Endodermal cell (in vitro differentiated cells): ENCODE results near the gene STRA6. TPM values are rescaled to one million over a fixed set of nuclear protein-coding genes. Genes with fewer than 3 reads are reported as not detected.

Source experiments
- DNase-seq: peaks from one replicate; pipeline ENCODE4 v3.0.0-alpha.2; 2017
- H3K27ac ChIP-seq: 2 replicates; pipeline ENCODE4 v1.5.1; 2013; ENCODE audit warnings: mild to moderate bottlenecking, low read depth, low read length, moderate library complexity
- H3K27me3 ChIP-seq: 2 replicates; pipeline ENCODE4 v1.6.1; 2013; ENCODE audit warnings: mild to moderate bottlenecking, low read length, moderate library complexity; ENCODE audit not compliant: insufficient read depth, control insufficient read depth, poor library complexity, severe bottlenecking
- H3K36me3 ChIP-seq: 2 replicates; pipeline ENCODE4 v1.7.0; 2013; ENCODE audit warnings: mild to moderate bottlenecking, low read length, moderate library complexity; ENCODE audit not compliant: control insufficient read depth, insufficient read depth
- H3K4me1 ChIP-seq: one replicate; pipeline ENCODE4 v1.7.0; 2013; ENCODE audit warnings: low read length; ENCODE audit not compliant: control insufficient read depth, insufficient read depth
- H3K4me3 ChIP-seq: 2 replicates; pipeline ENCODE4 v1.5.1; 2013; ENCODE audit warnings: mild to moderate bottlenecking, low read length, moderate library complexity
- H3K9ac ChIP-seq: 2 replicates; pipeline ENCODE4 v1.6.1; 2013; ENCODE audit warnings: mild to moderate bottlenecking, low read length, moderate library complexity; ENCODE audit not compliant: poor library complexity, severe bottlenecking; ENCODE audit errors: extremely low read depth
- H3K9me3 ChIP-seq: 2 replicates; pipeline ENCODE4 v1.6.1; 2013; ENCODE audit warnings: mild to moderate bottlenecking, low read length, moderate library complexity; ENCODE audit not compliant: control insufficient read depth
- H3K27ac Mint-ChIP-seq: 2 replicates; pipeline ENCODE4 v1.8.0; 2020; ENCODE audit warnings: mixed read lengths
- H3K27me3 Mint-ChIP-seq: 2 replicates; pipeline ENCODE4 v1.8.0; 2021; ENCODE audit warnings: mild to moderate bottlenecking, mixed read lengths; ENCODE audit not compliant: insufficient read depth
- H3K36me3 Mint-ChIP-seq: 2 replicates; pipeline ENCODE4 v1.8.0; 2020; ENCODE audit warnings: low read depth, mixed read lengths
- H3K4me1 Mint-ChIP-seq: 2 replicates; pipeline ENCODE4 v1.8.0; 2020; ENCODE audit warnings: mixed read lengths
- H3K4me3 Mint-ChIP-seq: 2 replicates; pipeline ENCODE4 v1.8.0; 2020; ENCODE audit warnings: mild to moderate bottlenecking, moderate library complexity, mixed read lengths
- H3K9me3 Mint-ChIP-seq: 2 replicates; pipeline ENCODE4 v1.8.0; 2020; ENCODE audit warnings: mild to moderate bottlenecking, mixed read lengths
- CTCF ChIP-seq: fragments of 200-600 bp; sonication (generic); conservative IDR thresholded peaks from 2 replicates; pipeline ENCODE4 v1.5.0; 2021; ENCODE audit warnings: antibody characterized with exemption, mild to moderate bottlenecking
- WGBS, 2 experiments: methylation state at CpG; one replicate each; pipeline versions ENCODE4 v1.1.5 to v1.1.7; 2013; ENCODE audit warnings: missing lambda C conversion rate in 2 of 2, mixed read lengths in 1 of 2; ENCODE audit not compliant: insufficient coverage in 1 of 2, insufficient read length in 1 of 2; 5-methylcytosine and 5-hydroxymethylcytosine counted together
- total RNA-seq, 2 donors: library from RNA; stranded (reverse); fragmentation: NEBNext Ultra II Directional in 1 of 2; extraction: Animal tissue kit (Norgen Biotek cat#: 25700) in 1 of 2; gene quantifications; 2 replicates in 1 of 2; 3 replicates in 1 of 2; pipeline ENCODE4 v1.2.1, GENCODE V29; 2021

Gene STRA6
- total RNA-seq, 2 donors from 2014 or later = 18.2 to 26.2 TPM

GRCh38 chr15:74155766-74156417, 46.7 kb downstream of the STRA6 start:
- no peak for TF ChIP-seq CTCF
- Histone ChIP-seq H3K27ac (no peak overlapping the region), H3K9ac (no peak overlapping the region), H3K27me3 (no peaks in the 10 kb centered on the region), H3K4me3 (no peak overlapping the region), H3K4me1 (no peaks in the 10 kb centered on the region), H3K36me3 (no peaks in the 10 kb centered on the region), H3K9me3 (no peaks in the 10 kb centered on the region)
- Mint-ChIP-seq H3K27ac (no peak overlapping the region), H3K27me3 (peaks cover 2% of the 10 kb centered on the region), H3K36me3 (no peaks in the 10 kb centered on the region), H3K4me1 (peaks cover 8% of the 10 kb centered on the region), H3K9me3 (no peaks in the 10 kb centered on the region), H3K4me3 (no peak overlapping the region)
- peak; percentile 41 for DNase-seq
- WGBS, 2 experiments = 85 to 98% methylated on average over 9 to 14 of the region's 14 CpGs

DNA sequence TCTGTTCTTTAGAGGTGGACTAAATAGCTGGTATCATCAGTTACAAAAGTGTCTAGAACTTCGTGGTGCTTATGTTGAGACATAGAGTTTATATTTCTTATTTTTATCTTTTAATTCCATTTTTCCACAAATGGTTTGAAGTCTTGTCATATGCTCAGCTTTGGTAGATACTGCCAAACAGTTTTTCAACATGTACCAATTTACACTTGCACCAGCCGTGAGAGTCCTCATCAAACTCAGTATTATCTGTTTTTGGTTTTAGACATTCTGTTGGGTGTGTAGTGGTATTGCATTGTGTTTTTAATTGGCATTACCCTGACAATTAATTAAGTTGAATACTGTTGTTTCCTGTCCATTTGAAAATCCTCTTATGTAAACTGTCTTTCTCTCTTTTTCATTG, 55.5 kb downstream of the STRA6 start:
- Mint-ChIP-seq H3K4me3 (no peak overlapping the region), H3K4me1 (peaks cover 2% of the 10 kb centered on the region), H3K9me3 (no peaks in the 10 kb centered on the region), H3K27ac (no peak overlapping the region), H3K36me3 (no peaks in the 10 kb centered on the region), H3K27me3 (peaks cover 11% of the 10 kb centered on the region)
- Histone ChIP-seq H3K27ac (no peak overlapping the region), H3K9me3 (peaks cover 6% of the 10 kb centered on the region), H3K4me3 (no peak overlapping the region), H3K9ac (no peak overlapping the region), H3K27me3 (no peaks in the 10 kb centered on the region), H3K36me3 (no peaks in the 10 kb centered on the region), H3K4me1 (no peaks in the 10 kb centered on the region)
- DNase-seq = no peak
- 100% methylated on average over 1 of the region's 2 CpGs; no CpG with 5 or more reads in 1 of the 2 experiments for WGBS, 2 experiments
- TF ChIP-seq CTCF = no peak

DNA sequence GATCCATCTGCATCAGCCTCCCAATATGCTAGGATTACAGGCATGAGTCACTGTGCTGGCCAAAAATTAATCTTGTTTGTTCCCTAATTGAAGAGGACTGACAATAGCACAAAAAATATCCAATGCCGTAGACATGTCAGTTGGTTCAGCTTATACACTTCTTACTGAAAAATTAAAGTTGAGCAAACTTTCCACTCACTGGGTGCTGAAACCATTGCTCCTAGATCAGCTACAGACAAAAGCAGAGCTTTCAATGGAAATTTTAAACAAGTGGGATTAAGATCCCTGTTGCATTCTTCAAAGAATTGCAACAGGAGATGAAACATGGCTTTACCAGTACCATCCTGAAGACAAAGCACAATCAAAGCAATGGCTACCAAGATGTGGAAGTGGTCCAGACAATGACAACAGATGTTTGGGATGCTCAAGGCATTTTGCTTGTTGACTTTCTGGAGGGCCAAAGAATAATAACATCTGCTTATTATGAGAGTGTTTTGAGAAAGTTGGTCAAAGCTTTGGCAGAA, 56.2 kb downstream of the STRA6 start:
- no peaks in the 10 kb centered on the region for H3K4me1 ChIP-seq
- WGBS, 2 experiments = 94 to 100% methylated on average over 1 of the region's 1 CpG
- no peak for DNase-seq
- no peaks in the 10 kb centered on the region for H3K27me3 ChIP-seq
- TF ChIP-seq CTCF = no peak
- H3K36me3 ChIP-seq = no peaks in the 10 kb centered on the region
- H3K27ac Mint-ChIP-seq = no peak overlapping the region
- H3K4me3 ChIP-seq = no peak overlapping the region
- H3K9me3 ChIP-seq = peaks cover 6% of the 10 kb centered on the region
- peaks cover 2% of the 10 kb centered on the region for H3K4me1 Mint-ChIP-seq
- no peaks in the 10 kb centered on the region for H3K36me3 Mint-ChIP-seq
- no peaks in the 10 kb centered on the region for H3K9me3 Mint-ChIP-seq
- no peak overlapping the region for H3K9ac ChIP-seq
- no peak overlapping the region for H3K27ac ChIP-seq
- H3K27me3 Mint-ChIP-seq = peaks cover 11% of the 10 kb centered on the region
- H3K4me3 Mint-ChIP-seq = no peak overlapping the region
